ENCODE results near the gene CDK18.

- TF ChIP-seq CTCF (IDR thresholded peaks at IDR 0.05) (no peak), POLR2AphosphoS5 (IDR thresholded peaks at IDR 0.05) (no peak), EP300 (IDR thresholded peaks at IDR 0.05) (no peak), POLR2A (IDR thresholded peaks at IDR 0.05; ENCODE audit: low read depth) (no peak)
Measured at GRCh38 chr1:205570796-205571537, 66.5 kb downstream of the CDK18 start.
